Kidney (tissue), 14 donors: ENCODE data around the gene KRTAP15-1. TPM values are rescaled to one million over a fixed set of nuclear protein-coding genes. Genes with fewer than 3 reads are reported as not detected.
A peak's percentile ranks its signal among the peaks of the same experiment; 100 is the strongest.

ENCODE experiments used
- DNase-seq, 5 donors: peaks; one replicate each; pipeline ENCODE4 v3.0.0-alpha.2; 2013 to 2020
- FAIRE-seq: peaks from 2 replicates; lab custom pipeline; 2012; peaks lifted over from hg19 to GRCh38; lab: Jason Lieb, UNC
- H3K27ac ChIP-seq, 2 donors: one replicate each; pipeline ENCODE4 v1.7.0; 2013; ENCODE audit warnings: low read depth in 2 of 2, low read length in 2 of 2, inconsistent platforms in 1 of 2
- H3K27me3 ChIP-seq: one replicate; pipeline ENCODE4 v1.7.1; 2013; ENCODE audit warnings: low read length, inconsistent platforms; ENCODE audit not compliant: control insufficient read depth, insufficient read depth
- H3K36me3 ChIP-seq, 3 donors: one replicate each; pipeline versions ENCODE4 v1.7.0 to v1.7.1; 2013; ENCODE audit warnings: low read length in 3 of 3, control low read depth in 1 of 3, inconsistent platforms in 1 of 3; ENCODE audit not compliant: insufficient read depth in 3 of 3, control insufficient read depth in 2 of 3
- H3K4me1 ChIP-seq, 3 donors: one replicate each; pipeline versions ENCODE4 v1.7.0 to v1.7.1; 2013; ENCODE audit warnings: low read length in 3 of 3, inconsistent platforms in 1 of 3, low read depth in 1 of 3; ENCODE audit not compliant: control insufficient read depth in 2 of 3, insufficient read depth in 2 of 3
- H3K4me3 ChIP-seq, 3 donors: one replicate each; pipeline versions ENCODE4 v1.7.0 to v1.8.1; 2013; ENCODE audit warnings: low read length in 3 of 3, control low read depth in 1 of 3, inconsistent platforms in 1 of 3
- H3K9ac ChIP-seq, 3 donors: one replicate each; pipeline versions ENCODE4 v1.7.0 to v1.7.1; 2013; ENCODE audit warnings: low read length in 3 of 3, control low read depth in 1 of 3, inconsistent platforms in 1 of 3
- H3K9me3 ChIP-seq, 3 donors: one replicate each; pipeline versions ENCODE4 v1.7.0 to v1.7.1; 2013; ENCODE audit warnings: low read length in 3 of 3, control low read depth in 1 of 3, inconsistent platforms in 1 of 3; ENCODE audit not compliant: control insufficient read depth in 2 of 3, insufficient read depth in 1 of 3
- CTCF ChIP-seq: IDR thresholded peaks from 3 replicates; pipeline ENCODE4 v1.5.1; 2012; ENCODE audit warnings: mild to moderate bottlenecking, moderate library complexity, borderline replicate concordance; ENCODE audit not compliant: insufficient read depth; ENCODE audit errors: extremely low read depth
- intact Hi-C: fragments of 100-400 bp; cut with DNase I; formaldehyde crosslinking; loops from one replicate; pipeline ENCODE4 v1.11.1; 2022
- polyA plus RNA-seq: library from polyadenylated mRNA; stranded (reverse); fragments of 350-450 nt; fragmentation: Illumina TruSeq; extraction: RNeasy Lipid Tissue Mini Kit (QIAGEN cat#74804); gene quantifications from one replicate; pipeline ENCODE4 v1.2.3, GENCODE V29; 2014; ENCODE audit warnings: low read depth, low replicate concordance; ENCODE audit not compliant: insufficient read depth
- total RNA-seq: library from RNA; stranded (reverse); fragmentation: NEBNext Ultra II Directional; extraction: Animal tissue kit (Norgen Biotek cat#: 25700); gene quantifications from one replicate; pipeline ENCODE4 v1.2.1, GENCODE V29; 2021
- donor health status: control.
- donor health status: control.
- donor health status: control.
- donor health status: control.
- donor health status: control.
- donor health status: DM: yes; HTN: yes; CAD: no.
- donor health status: Normal renal cell carcinoma (clear cell type).

The KRTAP15-1 gene
- total and polyA plus RNA-seq, 2 donors from 2014 or later, result not detected

GRCh38 chr21:30426731-30427130, 13.3 kb upstream of the KRTAP15-1 start:
- intact Hi-C loops, result no loop called here
- Histone ChIP-seq H3K9me3 (no peaks in the 10 kb centered on the region), H3K27ac (no peak overlapping the region), H3K4me1 (no peaks in the 10 kb centered on the region), H3K4me3 (no peak overlapping the region), H3K27me3 (no peaks in the 10 kb centered on the region), H3K9ac (no peak overlapping the region), H3K36me3 (no peaks in the 10 kb centered on the region)
- no peak for FAIRE-seq
- no peak for DNase-seq
- TF ChIP-seq CTCF, result no peak

DNA sequence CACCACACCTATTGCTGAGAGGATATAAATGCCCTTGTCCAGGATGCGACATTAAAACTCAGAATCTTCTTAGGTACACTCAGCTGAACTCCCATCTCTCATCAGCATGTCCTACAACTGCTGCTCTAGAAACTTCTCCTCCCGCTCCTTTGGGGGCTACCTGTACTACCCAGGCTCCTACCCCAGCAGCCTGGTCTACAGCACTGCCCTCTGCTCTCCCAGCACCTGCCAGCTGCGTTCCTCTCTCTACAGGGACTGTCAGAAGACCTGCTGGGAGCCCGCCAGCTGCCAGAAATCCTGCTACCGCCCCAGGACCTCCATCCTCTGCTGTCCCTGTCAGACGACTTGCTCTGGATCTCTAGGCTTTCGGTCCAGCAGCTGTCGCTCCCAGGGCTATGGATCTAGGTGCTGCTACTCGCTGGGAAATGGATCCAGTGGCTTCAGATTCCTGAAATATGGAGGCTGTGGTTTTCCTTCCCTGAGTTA, 9.9 kb upstream of the KRTAP15-1 start, which contains the start of gene KRTAP13-4:
KRTAP13-4 (plus strand) TSS at position 51 of the 486 bp plus-strand sequence; CDS start at position 107, 56 bp downstream.
- intact Hi-C loops, result no loop called here
- no peaks in the 10 kb centered on the region for H3K4me1 ChIP-seq
- FAIRE-seq, result no peak
- no peaks in the 10 kb centered on the region for H3K9me3 ChIP-seq
- no peak for TF ChIP-seq CTCF
- no peaks in the 10 kb centered on the region for H3K36me3 ChIP-seq
- no peak within 1 kb of the TSS for H3K27ac ChIP-seq
- H3K4me3 ChIP-seq, result no peak within 1 kb of the TSS
- no peaks in the 10 kb centered on the region for H3K27me3 ChIP-seq
- DNase-seq, result peak in 1 of 5 donors; percentile 43
- H3K9ac ChIP-seq, result no peak within 1 kb of the TSS

GRCh38 chr21:30434033-30434631, 5.9 kb upstream of the KRTAP15-1 start:
- TF ChIP-seq CTCF, result peak; percentile 54
- H3K4me3 ChIP-seq, result no peak overlapping the region
- no peak for FAIRE-seq
- H3K9ac ChIP-seq, result no peak overlapping the region
- intact Hi-C loops, result no loop called here
- H3K27me3 ChIP-seq, result no peaks in the 10 kb centered on the region
- no peaks in the 10 kb centered on the region for H3K4me1 ChIP-seq
- no peak overlapping the region for H3K27ac ChIP-seq
- no peaks in the 10 kb centered on the region for H3K9me3 ChIP-seq
- H3K36me3 ChIP-seq, result no peaks in the 10 kb centered on the region
- DNase-seq, result peak in 2 of 5 donors; percentile 8 to 29
